Osteocyte (in vitro differentiated cells): ENCODE results near the gene AQP3. TPM values are rescaled to one million over a fixed set of nuclear protein-coding genes. Genes with fewer than 3 reads are reported as not detected.
A peak's percentile ranks its signal among the peaks of the same experiment; 100 is the strongest.

Experiments
- DNase-seq: peaks from one replicate; pipeline ENCODE4 v3.0.0; 2021; ENCODE audit warnings: mixed read lengths; ENCODE audit not compliant: unreplicated experiment; ENCODE audit errors: extremely low spot score
- H3K27ac Mint-ChIP-seq: one replicate; pipeline ENCODE4 v1.8.0; 2021; ENCODE audit warnings: mild to moderate bottlenecking, mixed read lengths; ENCODE audit not compliant: unreplicated experiment
- H3K27me3 Mint-ChIP-seq: one replicate; pipeline ENCODE4 v1.8.0; 2021; ENCODE audit warnings: mixed read lengths; ENCODE audit not compliant: unreplicated experiment
- H3K36me3 Mint-ChIP-seq: one replicate; pipeline ENCODE4 v1.8.0; 2021; ENCODE audit warnings: mixed read lengths; ENCODE audit not compliant: unreplicated experiment
- H3K4me1 Mint-ChIP-seq: one replicate; pipeline ENCODE4 v1.8.0; 2021; ENCODE audit warnings: mixed read lengths; ENCODE audit not compliant: unreplicated experiment
- H3K4me3 Mint-ChIP-seq: one replicate; pipeline ENCODE4 v1.8.0; 2021; ENCODE audit warnings: mild to moderate bottlenecking, moderate library complexity, mixed read lengths; ENCODE audit not compliant: unreplicated experiment
- H3K9me3 Mint-ChIP-seq: one replicate; pipeline ENCODE4 v1.8.0; 2021; ENCODE audit warnings: mixed read lengths; ENCODE audit not compliant: unreplicated experiment
- total RNA-seq: library from RNA; stranded (reverse); gene quantifications from 2 replicates; pipeline ENCODE4 v1.2.1, GENCODE V29; 2021
- TF ChIP-seq, protein P1 (sequence below): fragments of 200-600 bp; sonication (generic); IDR thresholded peaks from 2 replicates; pipeline ENCODE4 v1.5.0; 2021; ENCODE audit warnings: antibody characterized with exemption, mild to moderate bottlenecking, moderate library complexity

Gene AQP3
- total RNA-seq, 1 donor from 2014 or later, result 0.86 TPM

DNA sequence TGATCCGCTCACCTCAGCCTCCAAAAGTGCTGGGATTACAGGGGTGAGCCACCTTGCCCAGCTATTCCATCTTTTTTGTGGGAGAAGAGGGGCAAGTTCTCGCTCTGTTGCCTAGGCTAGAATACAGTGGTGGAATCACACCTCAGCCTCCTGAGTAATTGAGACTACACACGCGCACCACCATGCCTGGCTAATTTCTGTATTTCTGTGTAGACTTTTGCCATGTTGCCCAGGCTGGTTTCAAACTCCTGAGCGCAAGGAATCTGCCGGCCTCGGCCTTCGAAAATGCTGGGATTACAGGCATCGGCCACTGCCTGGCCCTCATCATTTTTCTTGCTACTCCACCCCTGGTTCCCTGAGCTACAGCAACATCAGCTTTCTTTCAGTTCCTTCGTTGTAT lies 29.1 kb upstream of the AQP3 start:
- peak; percentile 72 for DNase-seq
- Mint-ChIP-seq H3K9me3 (no peaks in the 10 kb centered on the region), H3K27me3 (no peaks in the 10 kb centered on the region), H3K4me1 (peaks cover 26% of the 10 kb centered on the region), H3K27ac (no peak overlapping the region), H3K4me3 (no peak overlapping the region), H3K36me3 (peaks cover 6% of the 10 kb centered on the region)
- TF ChIP-seq, protein P1, sequence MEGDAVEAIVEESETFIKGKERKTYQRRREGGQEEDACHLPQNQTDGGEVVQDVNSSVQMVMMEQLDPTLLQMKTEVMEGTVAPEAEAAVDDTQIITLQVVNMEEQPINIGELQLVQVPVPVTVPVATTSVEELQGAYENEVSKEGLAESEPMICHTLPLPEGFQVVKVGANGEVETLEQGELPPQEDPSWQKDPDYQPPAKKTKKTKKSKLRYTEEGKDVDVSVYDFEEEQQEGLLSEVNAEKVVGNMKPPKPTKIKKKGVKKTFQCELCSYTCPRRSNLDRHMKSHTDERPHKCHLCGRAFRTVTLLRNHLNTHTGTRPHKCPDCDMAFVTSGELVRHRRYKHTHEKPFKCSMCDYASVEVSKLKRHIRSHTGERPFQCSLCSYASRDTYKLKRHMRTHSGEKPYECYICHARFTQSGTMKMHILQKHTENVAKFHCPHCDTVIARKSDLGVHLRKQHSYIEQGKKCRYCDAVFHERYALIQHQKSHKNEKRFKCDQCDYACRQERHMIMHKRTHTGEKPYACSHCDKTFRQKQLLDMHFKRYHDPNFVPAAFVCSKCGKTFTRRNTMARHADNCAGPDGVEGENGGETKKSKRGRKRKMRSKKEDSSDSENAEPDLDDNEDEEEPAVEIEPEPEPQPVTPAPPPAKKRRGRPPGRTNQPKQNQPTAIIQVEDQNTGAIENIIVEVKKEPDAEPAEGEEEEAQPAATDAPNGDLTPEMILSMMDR, result no peak

DNA sequence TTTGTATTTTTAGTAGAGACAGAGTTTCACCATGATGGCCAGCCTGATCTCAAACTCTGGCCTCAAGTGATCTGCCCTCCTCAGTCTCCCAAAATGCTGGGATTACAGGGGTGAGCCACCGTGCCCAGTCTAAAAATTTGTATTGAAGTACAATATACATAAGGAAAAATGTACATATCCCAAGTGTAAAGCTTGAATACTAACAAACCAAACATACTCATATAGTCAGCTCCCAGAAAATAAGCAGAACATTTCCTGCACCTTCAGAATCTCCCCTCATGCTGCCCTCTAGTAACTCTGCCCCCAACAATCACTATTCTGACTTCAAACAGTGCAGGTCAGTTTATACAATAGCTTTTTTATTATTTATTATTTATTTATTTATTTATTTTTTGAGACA lies 28.0 kb upstream of the AQP3 start:
- Mint-ChIP-seq H3K27ac (no peak overlapping the region), H3K27me3 (no peaks in the 10 kb centered on the region), H3K36me3 (peaks cover 14% of the 10 kb centered on the region), H3K9me3 (no peaks in the 10 kb centered on the region), H3K4me3 (no peak overlapping the region), H3K4me1 (peaks cover 28% of the 10 kb centered on the region)
- TF ChIP-seq, protein P1, result no peak
- peak; percentile 17 for DNase-seq

DNA sequence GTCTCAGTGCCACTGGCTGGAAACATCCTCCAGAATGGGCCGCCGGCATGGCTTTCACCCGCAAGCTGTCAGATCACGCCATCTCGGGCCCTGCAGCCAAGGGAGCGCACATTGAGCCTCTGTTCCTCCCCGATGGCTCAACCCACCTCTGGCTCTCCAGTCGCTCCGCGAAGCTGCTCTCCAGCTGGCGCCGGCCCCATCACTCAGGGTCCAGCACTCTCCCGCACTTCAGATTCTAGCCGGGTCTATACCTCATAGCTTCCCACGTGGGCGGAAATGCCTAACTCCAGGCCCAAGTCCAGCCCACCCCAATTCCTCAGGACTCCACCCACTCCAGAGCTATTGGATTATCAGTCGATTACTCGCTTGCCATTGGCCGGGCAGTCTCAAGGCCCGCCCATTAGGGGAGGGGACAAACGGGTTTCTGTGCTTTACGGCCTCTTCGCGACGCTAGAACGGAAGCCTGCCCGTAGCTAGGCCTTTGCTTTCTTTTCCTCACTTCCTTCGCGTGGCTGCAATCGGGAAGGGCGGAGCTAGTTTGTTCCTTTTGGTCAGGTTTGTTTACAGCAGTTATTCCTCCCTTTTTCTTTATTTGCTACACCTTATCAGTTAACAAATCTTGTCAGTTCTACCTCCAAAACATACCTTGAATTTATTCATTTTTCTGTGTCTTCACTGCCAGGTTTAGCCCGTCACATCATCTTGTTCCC lies 26.4 kb upstream of the AQP3 start, which contains the start of gene NOL6:
TSS of gene NOL6 (minus strand) at position 282 of the 710 bp plus-strand sequence. CDS start at position 200, 82 bp downstream.
- H3K27ac Mint-ChIP-seq, result peak within 1 kb of the TSS; percentile 95
- H3K9me3 Mint-ChIP-seq, result no peaks in the 10 kb centered on the region
- peak within 1 kb of the TSS; percentile 99 for H3K4me3 Mint-ChIP-seq
- DNase-seq, result peak; percentile 99
- peaks cover 23% of the 10 kb centered on the region for H3K36me3 Mint-ChIP-seq
- H3K4me1 Mint-ChIP-seq, result peaks cover 23% of the 10 kb centered on the region
- H3K27me3 Mint-ChIP-seq, result no peaks in the 10 kb centered on the region
- TF ChIP-seq, protein P1, result no peak

DNA sequence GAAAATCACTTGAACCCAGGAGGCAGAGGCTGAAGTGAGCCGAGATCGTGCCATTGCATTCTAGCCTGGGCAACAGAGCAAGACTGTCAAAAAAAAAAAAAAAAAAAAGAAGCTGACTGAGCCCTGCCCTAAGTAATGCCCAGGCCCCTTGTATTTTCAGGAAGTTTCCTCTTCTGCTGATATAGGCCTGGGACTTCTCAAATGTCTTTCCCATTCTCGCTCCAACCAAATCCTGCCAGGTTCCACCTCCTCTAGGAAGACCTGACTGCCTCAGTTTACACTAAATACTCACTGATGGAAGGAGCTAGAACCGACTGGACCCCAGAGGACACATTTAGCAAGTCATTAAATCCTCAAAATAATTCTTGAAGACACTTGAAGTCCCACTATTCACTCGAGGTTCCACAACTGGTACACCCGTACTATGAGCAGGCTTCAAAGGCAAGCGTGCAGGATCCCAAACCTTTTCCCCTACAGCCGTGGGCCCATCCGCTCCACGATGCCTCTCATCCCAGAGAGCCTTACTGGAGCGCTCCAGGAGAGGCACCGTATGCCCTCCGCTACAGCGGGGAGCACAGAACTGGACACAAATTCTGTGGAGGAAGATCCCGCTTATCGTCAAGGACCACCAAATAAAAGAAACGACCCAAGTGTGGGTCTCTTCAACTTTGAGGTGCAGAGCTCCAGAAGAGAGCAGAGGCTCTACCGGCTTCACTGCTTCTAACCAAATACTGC lies 25.7 kb upstream of the AQP3 start:
- peak; percentile 67 for DNase-seq
- TF ChIP-seq, protein P1, result no peak
- Mint-ChIP-seq H3K4me3 (peak overlapping the region; percentile 99), H3K27me3 (no peaks in the 10 kb centered on the region), H3K27ac (peak overlapping the region; percentile 95), H3K36me3 (peaks cover 24% of the 10 kb centered on the region), H3K9me3 (no peaks in the 10 kb centered on the region), H3K4me1 (peaks cover 23% of the 10 kb centered on the region)
